ENCODE results near the gene MEIS1.

- TF ChIP-seq EZH2 (IDR thresholded peaks at IDR 0.05; ENCODE audit: low read length, missing control alignments), result no peak
- TF ChIP-seq, protein P1, sequence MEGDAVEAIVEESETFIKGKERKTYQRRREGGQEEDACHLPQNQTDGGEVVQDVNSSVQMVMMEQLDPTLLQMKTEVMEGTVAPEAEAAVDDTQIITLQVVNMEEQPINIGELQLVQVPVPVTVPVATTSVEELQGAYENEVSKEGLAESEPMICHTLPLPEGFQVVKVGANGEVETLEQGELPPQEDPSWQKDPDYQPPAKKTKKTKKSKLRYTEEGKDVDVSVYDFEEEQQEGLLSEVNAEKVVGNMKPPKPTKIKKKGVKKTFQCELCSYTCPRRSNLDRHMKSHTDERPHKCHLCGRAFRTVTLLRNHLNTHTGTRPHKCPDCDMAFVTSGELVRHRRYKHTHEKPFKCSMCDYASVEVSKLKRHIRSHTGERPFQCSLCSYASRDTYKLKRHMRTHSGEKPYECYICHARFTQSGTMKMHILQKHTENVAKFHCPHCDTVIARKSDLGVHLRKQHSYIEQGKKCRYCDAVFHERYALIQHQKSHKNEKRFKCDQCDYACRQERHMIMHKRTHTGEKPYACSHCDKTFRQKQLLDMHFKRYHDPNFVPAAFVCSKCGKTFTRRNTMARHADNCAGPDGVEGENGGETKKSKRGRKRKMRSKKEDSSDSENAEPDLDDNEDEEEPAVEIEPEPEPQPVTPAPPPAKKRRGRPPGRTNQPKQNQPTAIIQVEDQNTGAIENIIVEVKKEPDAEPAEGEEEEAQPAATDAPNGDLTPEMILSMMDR (conservative IDR thresholded peaks at IDR 0.05 in 1 of 2, IDR thresholded peaks at IDR 0.05 in 1 of 2; ENCODE audit: low read depth in 1 of 2, low read length in 2 of 2), result no peak
Observed at GRCh38 chr2:66581339-66582103, 146.6 kb downstream of the MEIS1 start.
